Measurements from ENCODE around the gene CALHM3. TPM values are rescaled to one million over a fixed set of nuclear protein-coding genes. Genes with fewer than 3 reads are reported as not detected.

The CALHM3 gene
- polyA plus RNA-seq, 1 experiment = 0.09 TPM

DNA sequence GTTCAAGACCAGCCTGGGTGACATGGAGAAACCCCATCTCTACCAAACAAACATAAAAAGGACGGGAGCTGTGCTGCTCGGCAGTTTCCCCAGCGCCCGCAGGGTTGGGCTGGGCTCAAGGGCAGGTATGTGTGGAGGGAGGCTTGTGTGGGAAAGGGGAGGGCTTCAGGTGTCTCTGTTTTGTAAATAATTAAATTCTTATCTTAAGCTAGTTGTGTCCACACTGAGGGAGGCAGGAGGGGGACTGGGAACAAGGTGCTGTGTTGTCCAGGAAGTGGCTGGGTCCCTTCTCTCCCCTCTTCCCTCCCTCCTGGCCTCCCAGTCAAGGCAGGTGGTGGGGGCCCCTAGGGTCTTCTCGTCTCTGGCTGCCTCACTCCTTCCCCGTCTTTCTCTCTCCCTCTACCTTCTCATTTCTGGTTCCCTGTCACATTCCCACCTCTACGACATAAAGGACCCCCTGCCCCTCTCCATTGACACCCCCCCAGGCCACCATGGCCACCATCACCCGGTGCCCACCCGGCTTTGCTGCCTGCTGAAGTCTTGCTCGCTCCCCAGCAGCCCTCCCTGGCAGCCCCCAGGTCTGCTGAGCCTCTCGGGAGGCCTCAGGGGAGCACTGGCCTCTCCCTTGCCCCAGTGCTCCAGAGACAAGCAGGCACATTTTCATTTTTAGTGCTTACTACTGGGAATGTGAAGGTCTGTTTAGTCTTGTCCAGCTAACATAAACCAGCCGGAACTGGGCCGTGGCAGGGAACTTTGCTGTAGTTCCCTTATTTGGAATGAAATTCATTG is 33.7 kb upstream of the CALHM3 start:
- DNase-seq (ENCODE audit: low read depth) = no peak
- peaks cover 20% of the 10 kb centered on the region for H3K27me3 ChIP-seq (ENCODE audit: control insufficient read depth, insufficient read depth, low read length)
- CTCF ChIA-PET = interaction anchor here (1.1 to 1.3 kb wide), 2 partner anchors 17 to 69 kb away, joined by 3 to 4 read pairs; no protein-coding TSS in a partner anchor

DNA sequence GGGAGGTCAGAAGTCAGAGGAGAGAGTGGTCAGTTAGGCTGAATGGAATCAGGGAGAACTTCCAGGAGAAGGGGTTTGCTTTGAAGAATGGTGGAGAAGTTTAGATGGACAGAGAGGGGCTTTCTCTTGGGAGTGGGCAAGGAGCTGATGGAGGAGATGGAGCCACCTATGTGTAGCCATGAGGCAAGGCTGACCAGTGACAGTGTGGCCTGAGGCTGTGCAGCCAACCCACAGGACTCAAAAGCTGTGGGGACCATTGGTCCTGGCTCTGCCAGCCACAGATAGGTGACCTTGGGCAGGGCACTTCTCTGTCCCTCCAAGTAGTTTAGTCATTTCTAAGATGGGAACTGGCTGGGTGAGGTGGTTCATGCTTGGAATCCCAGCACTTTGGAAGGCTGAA is 33.1 kb upstream of the CALHM3 start:
- TF ChIP-seq, protein P1, sequence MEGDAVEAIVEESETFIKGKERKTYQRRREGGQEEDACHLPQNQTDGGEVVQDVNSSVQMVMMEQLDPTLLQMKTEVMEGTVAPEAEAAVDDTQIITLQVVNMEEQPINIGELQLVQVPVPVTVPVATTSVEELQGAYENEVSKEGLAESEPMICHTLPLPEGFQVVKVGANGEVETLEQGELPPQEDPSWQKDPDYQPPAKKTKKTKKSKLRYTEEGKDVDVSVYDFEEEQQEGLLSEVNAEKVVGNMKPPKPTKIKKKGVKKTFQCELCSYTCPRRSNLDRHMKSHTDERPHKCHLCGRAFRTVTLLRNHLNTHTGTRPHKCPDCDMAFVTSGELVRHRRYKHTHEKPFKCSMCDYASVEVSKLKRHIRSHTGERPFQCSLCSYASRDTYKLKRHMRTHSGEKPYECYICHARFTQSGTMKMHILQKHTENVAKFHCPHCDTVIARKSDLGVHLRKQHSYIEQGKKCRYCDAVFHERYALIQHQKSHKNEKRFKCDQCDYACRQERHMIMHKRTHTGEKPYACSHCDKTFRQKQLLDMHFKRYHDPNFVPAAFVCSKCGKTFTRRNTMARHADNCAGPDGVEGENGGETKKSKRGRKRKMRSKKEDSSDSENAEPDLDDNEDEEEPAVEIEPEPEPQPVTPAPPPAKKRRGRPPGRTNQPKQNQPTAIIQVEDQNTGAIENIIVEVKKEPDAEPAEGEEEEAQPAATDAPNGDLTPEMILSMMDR (IDR thresholded peaks at IDR 0.05; ENCODE audit: insufficient read depth, low read depth, low read length) = no peak
- CTCF ChIA-PET = interaction anchor here (1.3 kb wide), 1 partner anchor 16 kb away, joined by 4 read pairs; no protein-coding TSS in a partner anchor
- DNase-seq (ENCODE audit: low read depth) = no peak
- Histone ChIP-seq H3K36me3 (ENCODE audit: control insufficient read depth, insufficient read depth, low read length) (no peaks in the 10 kb centered on the region), H3K27me3 (ENCODE audit: control insufficient read depth, insufficient read depth, low read length) (peaks cover 25% of the 10 kb centered on the region), H3K4me3 (ENCODE audit: low read depth, low read length) (no peak overlapping the region)
- POLR2A ChIA-PET = no interaction called here

More for the DNA sequence above, 33.7 kb upstream of the CALHM3 start:
- POLR2A ChIA-PET = no interaction called here
- TF ChIP-seq, protein P1 (IDR thresholded peaks at IDR 0.05; ENCODE audit: insufficient read depth, low read depth, low read length) = no peak
- H3K36me3 ChIP-seq (ENCODE audit: control insufficient read depth, insufficient read depth, low read length) = no peaks in the 10 kb centered on the region
- H3K4me3 ChIP-seq (ENCODE audit: low read depth, low read length) = no peak overlapping the region

DNA sequence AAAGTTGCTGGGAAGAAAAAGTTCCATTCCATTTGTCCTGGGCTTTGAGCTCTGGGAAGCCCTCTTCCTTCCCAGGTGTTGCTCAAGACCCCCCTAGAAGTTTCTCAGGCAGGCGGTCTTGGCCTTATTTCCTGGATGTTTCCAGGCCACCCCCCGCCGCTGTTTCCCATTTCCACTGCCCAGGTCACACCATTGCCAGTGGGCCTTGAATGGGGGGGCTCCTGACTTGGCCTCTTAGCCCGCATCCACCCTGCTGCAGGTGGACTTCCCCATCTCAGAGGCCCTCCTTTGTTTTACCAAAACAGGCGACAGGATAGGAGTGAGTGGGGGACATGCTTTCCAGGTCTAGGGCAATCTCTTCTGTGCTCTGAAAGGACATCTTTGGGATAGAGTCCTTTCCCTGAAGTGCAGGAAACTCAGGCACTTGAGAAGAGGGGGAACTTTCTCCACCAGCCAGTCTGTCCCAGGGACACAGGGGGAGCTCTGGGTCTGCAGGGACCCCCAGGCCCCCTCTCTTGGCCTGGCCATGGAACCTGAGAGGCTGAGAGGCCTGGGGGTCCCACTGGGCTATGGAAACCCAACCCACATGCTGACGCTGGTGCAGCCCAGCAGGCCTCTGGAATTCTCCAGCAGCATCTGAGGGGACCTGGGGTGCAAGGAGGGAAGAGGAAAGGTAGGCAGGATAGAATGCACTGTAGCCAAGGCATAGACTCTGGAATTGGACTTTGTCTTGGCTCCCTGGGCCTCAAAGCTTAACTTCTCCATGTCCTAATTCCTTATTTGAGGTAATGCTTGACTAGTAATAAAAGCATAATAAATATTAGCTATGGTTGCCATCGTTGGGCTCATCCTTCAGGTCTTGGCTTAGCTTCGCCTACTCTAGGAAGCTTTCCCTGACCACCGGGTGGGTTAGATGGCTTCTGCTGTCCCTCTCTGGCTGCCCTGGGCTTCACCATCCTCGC is 32.0 kb upstream of the CALHM3 start:
- ChIA-PET POLR2A (no interaction called here), CTCF (interaction anchor here (1.3 to 2.2 kb wide), 2 partner anchors 15 to 32 kb away, joined by 4 to 5 read pairs; no protein-coding TSS in a partner anchor)
- TF ChIP-seq, protein P1 (IDR thresholded peaks at IDR 0.05; ENCODE audit: insufficient read depth, low read depth, low read length) = no peak
- DNase-seq (ENCODE audit: low read depth) = no peak
- H3K27me3 ChIP-seq (ENCODE audit: control insufficient read depth, insufficient read depth, low read length) = peaks cover 33% of the 10 kb centered on the region
- H3K36me3 ChIP-seq (ENCODE audit: control insufficient read depth, insufficient read depth, low read length) = no peaks in the 10 kb centered on the region
- H3K4me3 ChIP-seq (ENCODE audit: low read depth, low read length) = no peak overlapping the region

DNA sequence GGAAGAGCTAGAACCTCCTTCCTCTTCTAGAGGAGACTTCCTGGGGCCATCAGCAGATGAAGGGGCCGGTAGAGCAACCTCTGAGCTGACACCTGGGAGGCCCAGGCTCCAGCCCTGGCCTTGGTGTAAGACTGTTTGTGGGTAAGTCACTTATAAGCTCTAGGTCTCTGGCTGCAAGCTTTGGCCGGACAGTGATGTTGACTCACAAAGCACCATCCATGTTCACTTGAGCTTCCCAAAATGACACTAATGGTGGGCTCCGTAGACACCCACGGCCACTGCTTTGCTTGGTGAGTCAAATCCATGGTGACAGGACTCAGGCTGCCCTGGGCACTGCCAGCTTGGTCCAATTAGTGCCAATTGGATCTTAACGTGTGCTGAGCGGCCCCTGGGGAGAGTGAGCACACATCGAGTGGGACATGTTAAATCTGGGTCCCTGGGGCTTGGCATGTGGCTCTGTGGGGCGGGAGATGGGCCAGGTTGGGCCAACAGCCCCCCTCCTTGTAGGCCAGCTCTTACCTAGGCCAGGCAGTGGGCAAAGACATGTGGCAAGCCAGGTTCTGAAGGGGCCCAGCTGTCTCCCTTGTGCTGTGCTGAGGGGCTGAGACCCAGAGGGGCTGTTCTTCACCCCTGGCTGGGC is 31.1 kb upstream of the CALHM3 start:
- POLR2A ChIA-PET = no interaction called here
- TF ChIP-seq, protein P1 (IDR thresholded peaks at IDR 0.05; ENCODE audit: insufficient read depth, low read depth, low read length) = no peak
- no peak for DNase-seq (ENCODE audit: low read depth)
- no peaks in the 10 kb centered on the region for H3K36me3 ChIP-seq (ENCODE audit: control insufficient read depth, insufficient read depth, low read length)
- CTCF ChIA-PET = interaction anchor here (0.6 to 2.2 kb wide), 2 partner anchors 32 to 47 kb away, joined by 3 to 5 read pairs; no protein-coding TSS in a partner anchor
- no peak overlapping the region for H3K4me3 ChIP-seq (ENCODE audit: low read depth, low read length)
- H3K27me3 ChIP-seq (ENCODE audit: control insufficient read depth, insufficient read depth, low read length) = peaks cover 37% of the 10 kb centered on the region

All from BJ (cell line).